GM12878 (cell line): Measurements from ENCODE around the gene FBLIM1. TPM values are rescaled to one million over a fixed set of nuclear protein-coding genes. Genes with fewer than 3 reads are reported as not detected.

Experiments
- ATAC-seq: fragments of 200-7000 bp; cut with Tn5 transposase; 3 replicates; pipeline ENCODE4 v1.9.1; 2020; ENCODE audit warnings: mild to moderate bottlenecking, moderate library complexity
- BruUV-seq: library from RNA; stranded (reverse); fragments of 400-500 nt; replicated peaks from 2 replicates; lab custom pipeline; 2021; lab: Mats Ljungman, UMichigan
- CTCF ChIA-PET: fragments of 300-600 bp; sonication (Branson Sonifier 250); formaldehyde crosslinking; extraction: SDS; loops from one replicate; lab custom pipeline; 2021; ENCODE audit warnings: inconsistent platforms; lab: Yijun Ruan, JAX
- POLR2A ChIA-PET: fragments of 350-600 bp; formaldehyde crosslinking; extraction: SDS; loops from one replicate; lab custom pipeline; 2021; ENCODE audit warnings: inconsistent platforms; lab: Charles Lee
- RAD21 ChIA-PET: fragments of 300-600 bp; sonication (Branson Sonifier 250); formaldehyde crosslinking; loops from one replicate; lab custom pipeline; 2023; ENCODE audit warnings: antibody characterized with exemption; ENCODE audit not compliant: unreplicated experiment; lab: Charles Lee
- SMC1A ChIA-PET: fragments of 300-600 bp; sonication (Branson Sonifier 250); formaldehyde crosslinking; loops from one replicate; lab custom pipeline; 2023; ENCODE audit not compliant: unreplicated experiment, uncharacterized antibody; lab: Charles Lee
- DNase-seq: peaks from one replicate; pipeline ENCODE4 v3.0.0-alpha.2; 2011; ENCODE audit warnings: low read depth, low spot score
- FAIRE-seq: peaks from 3 replicates; lab custom pipeline; 2011; peaks lifted over from hg19 to GRCh38; lab: Jason Lieb, UNC
- H2AFZ ChIP-seq: 2 replicates; pipeline ENCODE4 v1.6.0; 2011; ENCODE audit warnings: low read depth, low read length, control low read depth; ENCODE audit not compliant: control insufficient read depth
- H3K27ac ChIP-seq: 2 replicates; pipeline ENCODE4 v1.5.1; 2011; ENCODE audit warnings: control low read depth; ENCODE audit not compliant: control insufficient read depth, insufficient read depth
- H3K27me3 ChIP-seq, 2 experiments: replicated peaks in 1 of 2; 2 replicates each; pipeline versions ENCODE4 v1.6.0 to v1.6.1; 2011; ENCODE audit warnings: low read length in 1 of 2; ENCODE audit not compliant: control insufficient read depth in 2 of 2, insufficient read depth in 2 of 2
- H3K36me3 ChIP-seq, 2 experiments: 2 replicates each; pipeline ENCODE4 v1.5.1; 2011; ENCODE audit warnings: low read length in 1 of 2; ENCODE audit not compliant: control insufficient read depth in 2 of 2, insufficient read depth in 2 of 2
- H3K4me1 ChIP-seq: 2 replicates; pipeline ENCODE4 v1.6.1; 2011; ENCODE audit warnings: mild to moderate bottlenecking, low read length, moderate library complexity, mixed read lengths; ENCODE audit not compliant: control insufficient read depth, insufficient read depth
- H3K4me2 ChIP-seq: 2 replicates; pipeline ENCODE4 v1.6.0; 2011; ENCODE audit warnings: control low read depth; ENCODE audit not compliant: control insufficient read depth, insufficient read depth
- H3K4me3 ChIP-seq: fragments of 200-600 bp; sonication (generic); 2 replicates; pipeline ENCODE4 v1.5.1; 2016
- H3K79me2 ChIP-seq: 2 replicates; pipeline ENCODE4 v1.6.0; 2011; ENCODE audit warnings: low read length; ENCODE audit not compliant: control insufficient read depth, insufficient read depth
- H3K9ac ChIP-seq: 2 replicates; pipeline ENCODE4 v1.8.0; 2011; ENCODE audit warnings: low read length, control low read depth, mixed read lengths; ENCODE audit not compliant: control insufficient read depth, insufficient read depth
- H3K9me3 ChIP-seq: replicated peaks from 3 replicates; pipeline ENCODE4 v1.5.1; 2011; ENCODE audit warnings: mild to moderate bottlenecking, low read length; ENCODE audit not compliant: control insufficient read depth, insufficient read depth
- H4K20me1 ChIP-seq: 2 replicates; pipeline ENCODE4 v1.6.0; 2011; ENCODE audit not compliant: control insufficient read depth, insufficient read depth
- BACH1 ChIP-seq: fragments of 450-650 bp; IDR thresholded peaks from 2 replicates; pipeline ENCODE4 v1.6.1; 2017; ENCODE audit warnings: mild to moderate bottlenecking, borderline replicate concordance
- BCL11A ChIP-seq: IDR thresholded peaks from 2 replicates; pipeline ENCODE4 v1.6.1; 2011; ENCODE audit warnings: low read depth, low read length
- CHD2 ChIP-seq: IDR thresholded peaks from 2 replicates; pipeline ENCODE4 v1.6.1; 2011; ENCODE audit warnings: low read depth, low read length, improper control_type of control experiment, borderline replicate concordance
- IKZF2 ChIP-seq, 2 experiments: fragments of 450-650 bp; IDR thresholded peaks; 2 replicates each; pipeline ENCODE4 v1.6.1; 2017; ENCODE audit warnings: mild to moderate bottlenecking in 2 of 2, moderate library complexity in 2 of 2
- MTA2 ChIP-seq: fragments of 450-650 bp; IDR thresholded peaks from 2 replicates; pipeline ENCODE4 v1.6.1; 2016; ENCODE audit warnings: low read depth, mild to moderate bottlenecking, moderate library complexity
- NR2C2 ChIP-seq: IDR thresholded peaks from 2 replicates; pipeline ENCODE4 v1.6.1; 2011; ENCODE audit warnings: borderline replicate concordance, low read depth; ENCODE audit not compliant: control insufficient read depth, insufficient read length
- POLR2A ChIP-seq: IDR thresholded peaks from 2 replicates; pipeline ENCODE4 v1.6.1; 2011; ENCODE audit warnings: low read depth, mild to moderate bottlenecking, low read length
- SIX5 ChIP-seq: IDR thresholded peaks from 2 replicates; pipeline ENCODE4 v1.6.1; 2011; ENCODE audit warnings: mild to moderate bottlenecking, low read depth, low read length, moderate library complexity; ENCODE audit not compliant: severe bottlenecking
- TCF7 ChIP-seq: IDR thresholded peaks from 2 replicates; pipeline ENCODE4 v1.6.1; 2014; ENCODE audit warnings: antibody characterized with exemption, borderline replicate concordance
- WGBS: methylation state at CpG from one replicate; pipeline ENCODE4 v1.1.6; 2016; ENCODE audit warnings: low lambda C conversion rate; ENCODE audit not compliant: insufficient replicate concordance, insufficient coverage; ENCODE audit errors: missing lambda C conversion rate; 5-methylcytosine and 5-hydroxymethylcytosine counted together
- in situ Hi-C: fragments of 300-500 bp; cut with MboI; formaldehyde crosslinking; loops from 9 replicates; pipeline ENCODE4 v1.14.3; 2018; ENCODE audit warnings: mixed read lengths
- intact Hi-C: fragments of 100-400 bp; cut with micrococcal nuclease; formaldehyde crosslinking; loops from one replicate; pipeline ENCODE4 v1.14.2; 2022; ENCODE audit not compliant: unreplicated experiment
- polyA plus RNA-seq, 11 experiments: library from polyadenylated mRNA; depleted of rRNA in 4 of 11; unstranded in 6 of 11; stranded (reverse) in 5 of 11; fragments of >200 nt; fragmentation: Nextera tagmentation in 4 of 11; fragmentation: Illumina TruSeq in 1 of 11; extraction: Ambion mirVana in 4 of 11; extraction: Trizol in 1 of 11; gene quantifications; 1 replicate in 1 of 11; 2 replicates in 10 of 11; pipeline versions ENCODE4 v1.2.1 to v1.2.3, GENCODE V29; 2011 to 2016; ENCODE audit warnings: inconsistent platforms in 2 of 11, missing spikeins in 2 of 11, low read depth in 1 of 11
- total RNA-seq, 4 experiments: library from RNA; depleted of rRNA in 3 of 4; stranded (reverse); fragments of >200 nt in 3 of 4; fragmentation: Illumina TruSeq in 1 of 4; extraction: Trizol in 1 of 4; gene quantifications; 2 replicates each; pipeline versions ENCODE4 v1.2.1 to v1.2.3, GENCODE V29; 2013 to 2021

The FBLIM1 gene
- total and polyA plus RNA-seq, 10 of the 15 experiments (the other 5 are each of a cell fraction or from before 2014, with no cell fraction given), result 0.03 to 0.13 TPM; not detected in 8

- TF ChIP-seq MTA2 (no peak), CHD2 (no peak)
These were observed 8.9 kb upstream of the FBLIM1 start (continued) for GRCh38 chr1:15749399-15750291.

- no peaks in the 10 kb centered on the region for H3K36me3 ChIP-seq
- DNase-seq (no peak), ATAC-seq (no peak), FAIRE-seq (no peak)
- no TSS peak for BruUV-seq
- ChIA-PET SMC1A (no interaction called here), RAD21 (no interaction called here), CTCF (no interaction called here), POLR2A (no interaction called here)
- H3K27ac ChIP-seq, result no peak overlapping the region
- no peaks in the 10 kb centered on the region for H3K79me2 ChIP-seq
- 26% methylated on average over 11 of the region's 12 CpGs for WGBS
- no peak overlapping the region for H3K9ac ChIP-seq
- H3K4me3 ChIP-seq, result no peak overlapping the region
- H3K27me3 ChIP-seq, result peaks cover 0 to 5% of the 10 kb centered on the region in 2 experiments; a peak in 2 of 4 replicates
- H3K4me2 ChIP-seq, result no peak overlapping the region
- intact Hi-C loops (no loop called here), in situ Hi-C loops (no loop called here)
- no peaks in the 10 kb centered on the region for H3K9me3 ChIP-seq
- H2AFZ ChIP-seq, result no peak overlapping the region
- no peaks in the 10 kb centered on the region for H4K20me1 ChIP-seq
- 0 out of 2 replicates have a peak, but pooled peaks cover 3% of the 10 kb centered on the region for H3K4me1 ChIP-seq
- TF ChIP-seq BCL11A, result no peak
- no peak for TF ChIP-seq POLR2A
- no peak for TF ChIP-seq IKZF2 (IDR thresholded peaks at IDR 0.05)
- no peak for TF ChIP-seq BACH1
- TF ChIP-seq TCF7, result no peak
- no peak for TF ChIP-seq NR2C2
- TF ChIP-seq SIX5, result no peak
These were observed 7.7 kb upstream of the FBLIM1 start for GRCh38 chr1:15750924-15751323.
